GM12878 (cell line): ENCODE data around the gene ADAT3. TPM values are rescaled to one million over a fixed set of nuclear protein-coding genes. Genes with fewer than 3 reads are reported as not detected.

Experiments
- ATAC-seq: fragments of 200-7000 bp; cut with Tn5 transposase; 3 replicates; pipeline ENCODE4 v1.9.1; 2020; ENCODE audit warnings: mild to moderate bottlenecking, moderate library complexity
- BruUV-seq: library from RNA; stranded (reverse); fragments of 400-500 nt; replicated peaks from 2 replicates; lab custom pipeline; 2021; lab: Mats Ljungman, UMichigan
- CTCF ChIA-PET: fragments of 300-600 bp; sonication (Branson Sonifier 250); formaldehyde crosslinking; extraction: SDS; loops from one replicate; lab custom pipeline; 2021; ENCODE audit warnings: inconsistent platforms; lab: Yijun Ruan, JAX
- POLR2A ChIA-PET: fragments of 350-600 bp; formaldehyde crosslinking; extraction: SDS; loops from one replicate; lab custom pipeline; 2021; ENCODE audit warnings: inconsistent platforms; lab: Charles Lee
- RAD21 ChIA-PET: fragments of 300-600 bp; sonication (Branson Sonifier 250); formaldehyde crosslinking; loops from one replicate; lab custom pipeline; 2023; ENCODE audit warnings: antibody characterized with exemption; ENCODE audit not compliant: unreplicated experiment; lab: Charles Lee
- SMC1A ChIA-PET: fragments of 300-600 bp; sonication (Branson Sonifier 250); formaldehyde crosslinking; loops from one replicate; lab custom pipeline; 2023; ENCODE audit not compliant: unreplicated experiment, uncharacterized antibody; lab: Charles Lee
- DNase-seq: peaks from one replicate; pipeline ENCODE4 v3.0.0-alpha.2; 2011; ENCODE audit warnings: low read depth, low spot score
- FAIRE-seq: peaks from 3 replicates; lab custom pipeline; 2011; peaks lifted over from hg19 to GRCh38; lab: Jason Lieb, UNC
- H2AFZ ChIP-seq: 2 replicates; pipeline ENCODE4 v1.6.0; 2011; ENCODE audit warnings: low read depth, low read length, control low read depth; ENCODE audit not compliant: control insufficient read depth
- H3K27ac ChIP-seq: 2 replicates; pipeline ENCODE4 v1.5.1; 2011; ENCODE audit warnings: control low read depth; ENCODE audit not compliant: control insufficient read depth, insufficient read depth
- H3K27me3 ChIP-seq, 2 experiments: replicated peaks in 1 of 2; 2 replicates each; pipeline versions ENCODE4 v1.6.0 to v1.6.1; 2011; ENCODE audit warnings: low read length in 1 of 2; ENCODE audit not compliant: control insufficient read depth in 2 of 2, insufficient read depth in 2 of 2
- H3K36me3 ChIP-seq, 2 experiments: 2 replicates each; pipeline ENCODE4 v1.5.1; 2011; ENCODE audit warnings: low read length in 1 of 2; ENCODE audit not compliant: control insufficient read depth in 2 of 2, insufficient read depth in 2 of 2
- H3K4me1 ChIP-seq: 2 replicates; pipeline ENCODE4 v1.6.1; 2011; ENCODE audit warnings: mild to moderate bottlenecking, low read length, moderate library complexity, mixed read lengths; ENCODE audit not compliant: control insufficient read depth, insufficient read depth
- H3K4me2 ChIP-seq: 2 replicates; pipeline ENCODE4 v1.6.0; 2011; ENCODE audit warnings: control low read depth; ENCODE audit not compliant: control insufficient read depth, insufficient read depth
- H3K4me3 ChIP-seq: fragments of 200-600 bp; sonication (generic); 2 replicates; pipeline ENCODE4 v1.5.1; 2016
- H3K79me2 ChIP-seq: 2 replicates; pipeline ENCODE4 v1.6.0; 2011; ENCODE audit warnings: low read length; ENCODE audit not compliant: control insufficient read depth, insufficient read depth
- H3K9ac ChIP-seq: 2 replicates; pipeline ENCODE4 v1.8.0; 2011; ENCODE audit warnings: low read length, control low read depth, mixed read lengths; ENCODE audit not compliant: control insufficient read depth, insufficient read depth
- H3K9me3 ChIP-seq: replicated peaks from 3 replicates; pipeline ENCODE4 v1.5.1; 2011; ENCODE audit warnings: mild to moderate bottlenecking, low read length; ENCODE audit not compliant: control insufficient read depth, insufficient read depth
- H4K20me1 ChIP-seq: 2 replicates; pipeline ENCODE4 v1.6.0; 2011; ENCODE audit not compliant: control insufficient read depth, insufficient read depth
- ATF3 ChIP-seq: IDR thresholded peaks from 2 replicates; pipeline ENCODE4 v1.6.1; 2011; ENCODE audit warnings: low read depth, mild to moderate bottlenecking, low read length, moderate library complexity, borderline replicate concordance; ENCODE audit errors: extremely low read depth
- BCL11A ChIP-seq: IDR thresholded peaks from 2 replicates; pipeline ENCODE4 v1.6.1; 2011; ENCODE audit warnings: low read depth, low read length
- BHLHE40 ChIP-seq, 2 experiments: fragments of 450-650 bp in 1 of 2; IDR thresholded peaks; 2 replicates each; pipeline ENCODE4 v1.6.1; 2011 to 2017; ENCODE audit warnings: low read depth in 2 of 2, borderline replicate concordance in 1 of 2, improper control_type of control experiment in 1 of 2, low read length in 1 of 2, mild to moderate bottlenecking in 1 of 2
- GATAD2B ChIP-seq: fragments of 450-650 bp; conservative IDR thresholded peaks from 2 replicates; pipeline ENCODE4 v1.6.1; 2017; ENCODE audit warnings: low read depth, mild to moderate bottlenecking, moderate library complexity
- HCFC1 ChIP-seq: fragments of 150-350 bp; IDR thresholded peaks from 2 replicates; pipeline ENCODE4 v1.6.1; 2014; ENCODE audit warnings: low read length
- HSF1 ChIP-seq: fragments of 150-350 bp; IDR thresholded peaks from 2 replicates; pipeline ENCODE4 v1.6.1; 2014; ENCODE audit warnings: mild to moderate bottlenecking, low read depth, low read length
- JUND ChIP-seq: IDR thresholded peaks from 2 replicates; pipeline ENCODE4 v1.6.1; 2012; ENCODE audit warnings: low read depth, mild to moderate bottlenecking, low read length, improper control_type of control experiment, moderate library complexity
- NR2C2 ChIP-seq: IDR thresholded peaks from 2 replicates; pipeline ENCODE4 v1.6.1; 2011; ENCODE audit warnings: borderline replicate concordance, low read depth; ENCODE audit not compliant: control insufficient read depth, insufficient read length
- RELA ChIP-seq: fragments of 450-650 bp; IDR thresholded peaks from 2 replicates; pipeline ENCODE4 v1.8.0; 2014; ENCODE audit warnings: borderline replicate concordance; ENCODE audit not compliant: partially characterized antibody
- SIN3A ChIP-seq: IDR thresholded peaks from 2 replicates; pipeline ENCODE4 v1.6.1; 2012; ENCODE audit warnings: low read depth, low read length, improper control_type of control experiment
- SMARCA5 ChIP-seq: fragments of 450-650 bp; IDR thresholded peaks from 2 replicates; pipeline ENCODE4 v1.6.1; 2017; ENCODE audit warnings: mild to moderate bottlenecking
- SMC3 ChIP-seq: IDR thresholded peaks from 2 replicates; pipeline ENCODE4 v1.6.1; 2011; ENCODE audit warnings: low read length, improper control_type of control experiment, borderline replicate concordance
- STAT3 ChIP-seq: IDR thresholded peaks from 2 replicates; pipeline ENCODE4 v1.6.1; 2011; ENCODE audit warnings: low read depth, low read length, improper control_type of control experiment
- TARDBP ChIP-seq: IDR thresholded peaks from 2 replicates; pipeline ENCODE4 v1.6.1; 2016; ENCODE audit warnings: borderline replicate concordance
- USF1 ChIP-seq: IDR thresholded peaks from 2 replicates; pipeline ENCODE4 v1.6.1; 2011; ENCODE audit warnings: borderline replicate concordance, low read depth, mild to moderate bottlenecking, moderate library complexity, mixed read lengths, low read length; ENCODE audit not compliant: insufficient read depth; ENCODE audit errors: extremely low read length
- USF2 ChIP-seq: IDR thresholded peaks from 2 replicates; pipeline ENCODE4 v1.6.1; 2011; ENCODE audit warnings: low read depth, low read length, improper control_type of control experiment, borderline replicate concordance
- YY1 ChIP-seq: IDR thresholded peaks from 2 replicates; pipeline ENCODE4 v1.6.1; 2011; ENCODE audit warnings: low read depth, mild to moderate bottlenecking, low read length
- WGBS: methylation state at CpG from one replicate; pipeline ENCODE4 v1.1.6; 2016; ENCODE audit warnings: low lambda C conversion rate; ENCODE audit not compliant: insufficient replicate concordance, insufficient coverage; ENCODE audit errors: missing lambda C conversion rate; 5-methylcytosine and 5-hydroxymethylcytosine counted together
- in situ Hi-C: fragments of 300-500 bp; cut with MboI; formaldehyde crosslinking; loops from 9 replicates; pipeline ENCODE4 v1.14.3; 2018; ENCODE audit warnings: mixed read lengths
- intact Hi-C: fragments of 100-400 bp; cut with micrococcal nuclease; formaldehyde crosslinking; loops from one replicate; pipeline ENCODE4 v1.14.2; 2022; ENCODE audit not compliant: unreplicated experiment
- polyA plus RNA-seq, 11 experiments: library from polyadenylated mRNA; depleted of rRNA in 4 of 11; unstranded in 6 of 11; stranded (reverse) in 5 of 11; fragments of >200 nt; fragmentation: Nextera tagmentation in 4 of 11; fragmentation: Illumina TruSeq in 1 of 11; extraction: Ambion mirVana in 4 of 11; extraction: Trizol in 1 of 11; gene quantifications; 1 replicate in 1 of 11; 2 replicates in 10 of 11; pipeline versions ENCODE4 v1.2.1 to v1.2.3, GENCODE V29; 2011 to 2016; ENCODE audit warnings: inconsistent platforms in 2 of 11, missing spikeins in 2 of 11, low read depth in 1 of 11
- total RNA-seq, 4 experiments: library from RNA; depleted of rRNA in 3 of 4; stranded (reverse); fragments of >200 nt in 3 of 4; fragmentation: Illumina TruSeq in 1 of 4; extraction: Trizol in 1 of 4; gene quantifications; 2 replicates each; pipeline versions ENCODE4 v1.2.1 to v1.2.3, GENCODE V29; 2013 to 2021

The ADAT3 gene
- total and polyA plus RNA-seq, 10 of the 15 experiments (the other 5 are each of a cell fraction or from before 2014, with no cell fraction given) = 0.27 to 11.8 (median 7.7) TPM; not detected in 3

GRCh38 chr19:1875646-1876495, 29.3 kb upstream of the ADAT3 start:
- peak overlapping the region; percentile 89 for H3K4me3 ChIP-seq
- FAIRE-seq = peak; percentile 90
- intact Hi-C loops = no loop called here
- TF ChIP-seq GATAD2B (peak; percentile 95), BHLHE40 (IDR thresholded peaks at IDR 0.05; ENCODE audit: borderline replicate concordance in 1 of 2, low read depth in 2 of 2, low read length in 1 of 2) (peak; percentile 100), STAT3 (no peak), RELA (peak; percentile 96), ATF3 (peak; percentile 89), SMARCA5 (peak; percentile 41; the same call in 1 of the 2 replicates), USF1 (peak; percentile 99), USF2 (peak; percentile 93), HSF1 (no peak), SIN3A (peak; percentile 30; the same call in 1 of the 2 replicates), SMC3 (no peak), JUND (no peak), BCL11A (no peak), YY1 (peak; percentile 73), TARDBP (peak; percentile 75; the same call in 1 of the 2 replicates), NR2C2 (no peak), HCFC1 (peak; percentile 56; the same call in 1 of the 2 replicates)

More at GRCh38 chr19:1875646-1876495, 29.3 kb upstream of the ADAT3 start:
- no peaks in the 10 kb centered on the region for H3K27me3 ChIP-seq
- POLR2A ChIA-PET = interaction anchor here (0.6 to 2.4 kb wide), 15 partner anchors 8 to 718 kb away, joined by 3 to 15 read pairs (median 4); partner anchors contain the start of gene ABHD17A
- peak overlapping the region; percentile 93 for H3K27ac ChIP-seq
- peak overlapping the region; percentile 94 for H3K9ac ChIP-seq
- peaks cover 3% of the 10 kb centered on the region; the same call in 1 of the 2 replicates for H3K4me1 ChIP-seq
- H2AFZ ChIP-seq = peak overlapping the region; percentile 81
- in situ Hi-C loops = no loop called here
- CTCF ChIA-PET = interaction anchor here (0.8 to 3.2 kb wide), 9 partner anchors 10 to 50 kb away, joined by 3 to 19 read pairs (median 4); partner anchors contain the start of gene REXO1
- H3K79me2 ChIP-seq = peaks cover 39% of the 10 kb centered on the region
- 2% methylated on average over 79 of the region's 87 CpGs for WGBS
- H4K20me1 ChIP-seq = no peaks in the 10 kb centered on the region
- TSS peak; percentile 85 for BruUV-seq
- DNase-seq (peak; percentile 51), ATAC-seq (peak; percentile 98)
- SMC1A ChIA-PET = interaction anchor here (0.8 to 1.2 kb wide), 5 partner anchors 10 to 144 kb away, joined by 3 to 6 read pairs (median 3); no protein-coding TSS in a partner anchor
- H3K4me2 ChIP-seq = peak overlapping the region; percentile 85
- no peaks in the 10 kb centered on the region for H3K9me3 ChIP-seq
- RAD21 ChIA-PET = interaction anchor here (0.6 to 1.7 kb wide), 8 partner anchors 9 to 33 kb away, joined by 3 to 8 read pairs (median 4); partner anchors contain the start of gene ABHD17A
- peaks cover 8% of the 10 kb centered on the region in 2 experiments; a peak in 3 of 4 replicates for H3K36me3 ChIP-seq
